HepG2 (cell line): ENCODE measurements around the gene CCDC191. TPM values are rescaled to one million over a fixed set of nuclear protein-coding genes. Genes with fewer than 3 reads are reported as not detected.

ENCODE experiments used
- ATAC-seq: fragments of 200-7000 bp; cut with Tn5 transposase; 3 replicates; pipeline ENCODE4 v1.9.1; 2020; ENCODE audit warnings: mild to moderate bottlenecking, moderate library complexity
- BruUV-seq: library from RNA; stranded (reverse); fragments of 400-500 nt; replicated peaks from 2 replicates; lab custom pipeline; 2021; lab: Mats Ljungman, UMichigan
- CTCF ChIA-PET: fragments of 300-600 bp; formaldehyde crosslinking; extraction: SDS; loops from one replicate; lab custom pipeline; 2021; ENCODE audit warnings: low total read pairs, inconsistent platforms, low intra/inter-chr PET ratio; lab: Yijun Ruan, JAX
- POLR2A ChIA-PET: fragments of 350-600 bp; sonication (Branson Sonifier 250); formaldehyde crosslinking; loops from one replicate; lab custom pipeline; 2020; ENCODE audit warnings: antibody characterized with exemption, inconsistent platforms; lab: Yijun Ruan, JAX
- DNase-seq: peaks from one replicate; pipeline ENCODE4 v3.0.0-alpha.2; 2015; ENCODE audit warnings: low spot score
- FAIRE-seq: peaks from 3 replicates; lab custom pipeline; 2011; peaks lifted over from hg19 to GRCh38; lab: Jason Lieb, UNC
- H2AFZ ChIP-seq: one replicate; pipeline ENCODE4 v1.6.1; 2011; ENCODE audit warnings: low read length, inconsistent platforms
- H3K27ac ChIP-seq: fragments of 300-600 bp; 3 replicates; pipeline ENCODE4 v1.8.0; 2011; ENCODE audit warnings: mixed run types, mild to moderate bottlenecking, mixed read lengths, low read length, inconsistent platforms; ENCODE audit not compliant: insufficient read depth; ENCODE audit errors: extremely low read length
- H3K27me3 ChIP-seq, 2 experiments: fragments of 200-600 bp in 1 of 2; 2 replicates in 1 of 2; 3 replicates in 1 of 2; pipeline versions ENCODE4 v1.6.0 to v1.8.0; 2011; ENCODE audit warnings: low read length in 2 of 2, mild to moderate bottlenecking in 2 of 2, moderate library complexity in 2 of 2, inconsistent platforms in 1 of 2; ENCODE audit not compliant: insufficient read depth in 2 of 2, control insufficient read depth in 1 of 2
- H3K36me3 ChIP-seq, 2 experiments: fragments of 200-600 bp in 1 of 2; replicated peaks in 1 of 2; 2 replicates in 1 of 2; 3 replicates in 1 of 2; pipeline versions ENCODE4 v1.5.1 to v1.8.0; 2011; ENCODE audit warnings: low read length in 2 of 2, inconsistent platforms in 1 of 2; ENCODE audit not compliant: insufficient read depth in 2 of 2, control insufficient read depth in 1 of 2
- H3K4me1 ChIP-seq: 2 replicates; pipeline ENCODE4 v1.5.1; 2012; ENCODE audit warnings: low read length, inconsistent platforms; ENCODE audit not compliant: insufficient read depth
- H3K4me2 ChIP-seq: 2 replicates; pipeline ENCODE4 v1.6.0; 2011; ENCODE audit warnings: low read depth, low read length, inconsistent platforms
- H3K4me3 ChIP-seq, 3 experiments: fragments of 200-600 bp in 1 of 3; sonication (generic), shearing (Covaris generic) in 1 of 3; replicated peaks in 1 of 3; 2 replicates each; pipeline ENCODE4 v1.5.1; 2011 to 2016; ENCODE audit warnings: low read length in 3 of 3, inconsistent platforms in 2 of 3, low read depth in 2 of 3, mild to moderate bottlenecking in 2 of 3, control low read depth in 1 of 3, mixed read lengths in 1 of 3; ENCODE audit not compliant: insufficient read depth in 1 of 3
- H3K79me2 ChIP-seq: one replicate; pipeline ENCODE4 v1.6.1; 2011; ENCODE audit warnings: low read length, inconsistent platforms; ENCODE audit not compliant: insufficient read depth
- H3K9ac ChIP-seq: 2 replicates; pipeline ENCODE4 v1.6.0; 2011; ENCODE audit warnings: mild to moderate bottlenecking, low read depth, low read length, inconsistent platforms; ENCODE audit not compliant: insufficient read depth
- H3K9me3 ChIP-seq: 2 replicates; pipeline ENCODE4 v1.5.1; 2012; ENCODE audit warnings: mild to moderate bottlenecking, low read length
- H4K20me1 ChIP-seq: 2 replicates; pipeline ENCODE4 v1.6.0; 2011; ENCODE audit warnings: inconsistent platforms, mild to moderate bottlenecking, low read length, moderate library complexity; ENCODE audit not compliant: insufficient read depth
- AHR ChIP-seq: IDR thresholded peaks from 2 replicates; pipeline ENCODE4 v1.6.1; 2018; ENCODE audit warnings: missing genetic modification reagents, missing compliant biosample characterization
- BATF2 ChIP-seq: sonication (generic); formaldehyde crosslinking; IDR thresholded peaks from 2 replicates; pipeline ENCODE4 v1.8.0; 2022; ENCODE audit warnings: mild to moderate bottlenecking, missing genetic modification reagents, moderate library complexity
- EZH2 ChIP-seq: conservative IDR thresholded peaks from 2 replicates; pipeline ENCODE4 v1.6.1; 2012; ENCODE audit warnings: mild to moderate bottlenecking, low read depth, low read length, moderate library complexity
- HOXD1 ChIP-seq: sonication (generic); formaldehyde crosslinking; IDR thresholded peaks from 2 replicates; pipeline ENCODE4 v1.5.0; 2020; ENCODE audit warnings: missing genetic modification reagents
- IRF9 ChIP-seq: sonication (generic); formaldehyde crosslinking; IDR thresholded peaks from 2 replicates; pipeline ENCODE4 v1.8.0; 2022; ENCODE audit warnings: missing genetic modification reagents, mild to moderate bottlenecking, borderline replicate concordance
- KLF12 ChIP-seq: sonication (generic); formaldehyde crosslinking; IDR thresholded peaks from 2 replicates; pipeline ENCODE4 v1.4.0; 2020; ENCODE audit warnings: missing genetic modification reagents, borderline replicate concordance
- POGK ChIP-seq: sonication (generic); formaldehyde crosslinking; conservative IDR thresholded peaks from 2 replicates; pipeline ENCODE4 v1.8.0; 2022; ENCODE audit warnings: mild to moderate bottlenecking, moderate library complexity, missing genetic modification reagents
- PRDM4 ChIP-seq: sonication (generic); formaldehyde crosslinking; IDR thresholded peaks from 2 replicates; pipeline ENCODE4 v1.9.0; 2021; ENCODE audit warnings: missing genetic modification reagents, borderline replicate concordance
- REXO4 ChIP-seq: sonication (generic); formaldehyde crosslinking; IDR thresholded peaks from 2 replicates; pipeline ENCODE4 v1.8.0; 2022; ENCODE audit warnings: missing genetic modification reagents, mild to moderate bottlenecking, borderline replicate concordance
- TCF7 ChIP-seq: sonication (generic); IDR thresholded peaks from 2 replicates; pipeline ENCODE4 v1.6.1; 2016; ENCODE audit warnings: antibody characterized with exemption, low read depth
- ZBTB20 ChIP-seq: sonication (generic); formaldehyde crosslinking; IDR thresholded peaks from 2 replicates; pipeline ENCODE4 v1.8.1; 2023; ENCODE audit warnings: missing genetic modification reagents, low read depth, mild to moderate bottlenecking, borderline replicate concordance
- ZNF18 ChIP-seq: sonication (generic); formaldehyde crosslinking; IDR thresholded peaks from 2 replicates; pipeline ENCODE4 v1.8.0; 2022; ENCODE audit warnings: mild to moderate bottlenecking, missing genetic modification reagents; ENCODE audit not compliant: insufficient replicate concordance
- ZNF44 ChIP-seq: sonication (generic); formaldehyde crosslinking; IDR thresholded peaks from 2 replicates; pipeline ENCODE4 v1.5.1; 2020; ENCODE audit warnings: mild to moderate bottlenecking, missing genetic modification reagents
- ZNF616 ChIP-seq: sonication (generic); formaldehyde crosslinking; IDR thresholded peaks from 2 replicates; pipeline ENCODE4 v1.5.0; 2020; ENCODE audit warnings: low read depth, mild to moderate bottlenecking, missing genetic modification reagents
- ZNF780A ChIP-seq: sonication (generic); formaldehyde crosslinking; IDR thresholded peaks from 2 replicates; pipeline ENCODE4 v1.8.0; 2022; ENCODE audit warnings: mild to moderate bottlenecking, missing genetic modification reagents, moderate library complexity
- in situ Hi-C: cut with HindIII; loops from 2 replicates; pipeline ENCODE4 v1.10.0; 2017; ENCODE audit warnings: low pct_unique_long_range_greater_than_20kb; ENCODE audit not compliant: extremely low pct_ligation_motif_present
- intact Hi-C: fragments of 100-400 bp; cut with micrococcal nuclease; formaldehyde crosslinking; loops from one replicate; pipeline ENCODE4 v1.10.0; 2022; ENCODE audit not compliant: unreplicated experiment
- polyA plus RNA-seq, 8 experiments: library from polyadenylated mRNA; depleted of rRNA in 3 of 8; stranded (reverse) in 7 of 8; unstranded in 1 of 8; fragments of >200 nt; fragmentation: Illumina TruSeq in 4 of 8; extraction: Trizol in 4 of 8; gene quantifications; 2 replicates each; pipeline versions ENCODE4 v1.2.1 to v1.2.3, GENCODE V29; 2011 to 2016; ENCODE audit warnings: low read depth in 4 of 8, missing spikeins in 1 of 8, mixed read lengths in 1 of 8; ENCODE audit not compliant: insufficient read depth in 1 of 8
- total RNA-seq, 5 experiments: library from RNA; depleted of rRNA; stranded (reverse); fragments of >200 nt; fragmentation: Illumina TruSeq; extraction: Trizol; gene quantifications; 2 replicates each; pipeline ENCODE4 v1.2.3, GENCODE V29; 2016; ENCODE audit warnings: low read depth in 1 of 5

Gene CCDC191
- total and polyA plus RNA-seq, 2 of the 13 experiments (the other 11 are each of a cell fraction or from before 2014, with no cell fraction given) = 0.91 to 1.4 TPM

GRCh38 chr3:114034211-114034610, 22.1 kb downstream of the CCDC191 start:
- ChIA-PET CTCF (no interaction called here), POLR2A (no interaction called here)
- Histone ChIP-seq H3K4me2 (no peak overlapping the region), H3K27ac (no peak overlapping the region), H2AFZ (no peak overlapping the region), H3K36me3 (no peaks in the 10 kb centered on the region), H3K9me3 (no peaks in the 10 kb centered on the region), H3K79me2 (no peaks in the 10 kb centered on the region), H4K20me1 (no peaks in the 10 kb centered on the region), H3K4me1 (no peaks in the 10 kb centered on the region), H3K9ac (no peak overlapping the region), H3K4me3 (no peak overlapping the region), H3K27me3 (no peaks in the 10 kb centered on the region)
- no peak for ATAC-seq
- in situ Hi-C loops (no loop called here), intact Hi-C loops (no loop called here)
- FAIRE-seq = no peak
- no peak for TF ChIP-seq ZNF44 (CRISPR knock-in tag)
- TF ChIP-seq HOXD1 (CRISPR knock-in tag) = no peak
- TF ChIP-seq POGK (CRISPR knock-in tag) = no peak
- no peak for TF ChIP-seq TCF7
- TF ChIP-seq ZNF18 (CRISPR knock-in tag) = no peak
- TF ChIP-seq ZNF780A (CRISPR knock-in tag) = no peak
- no peak for TF ChIP-seq ZNF616 (CRISPR knock-in tag)
- no peak for TF ChIP-seq IRF9 (CRISPR knock-in tag)
- no peak for TF ChIP-seq EZH2
- no peak for TF ChIP-seq PRDM4 (CRISPR knock-in tag)
- no peak for TF ChIP-seq AHR (CRISPR knock-in tag)
- TF ChIP-seq KLF12 (CRISPR knock-in tag) = no peak
- TF ChIP-seq REXO4 (CRISPR knock-in tag) = no peak
- no peak for TF ChIP-seq ZBTB20
- TF ChIP-seq BATF2 (CRISPR knock-in tag) = no peak
- DNase-seq = no peak
- no TSS peak for BruUV-seq
